ENCODE measurements around the gene EPB41L2. TPM values are rescaled to one million over a fixed set of nuclear protein-coding genes. Genes with fewer than 3 reads are reported as not detected.

EPB41L2 gene
- total and polyA plus RNA-seq, 2 experiments from 2014 or later: 76.2 to 91.7 TPM

DNA sequence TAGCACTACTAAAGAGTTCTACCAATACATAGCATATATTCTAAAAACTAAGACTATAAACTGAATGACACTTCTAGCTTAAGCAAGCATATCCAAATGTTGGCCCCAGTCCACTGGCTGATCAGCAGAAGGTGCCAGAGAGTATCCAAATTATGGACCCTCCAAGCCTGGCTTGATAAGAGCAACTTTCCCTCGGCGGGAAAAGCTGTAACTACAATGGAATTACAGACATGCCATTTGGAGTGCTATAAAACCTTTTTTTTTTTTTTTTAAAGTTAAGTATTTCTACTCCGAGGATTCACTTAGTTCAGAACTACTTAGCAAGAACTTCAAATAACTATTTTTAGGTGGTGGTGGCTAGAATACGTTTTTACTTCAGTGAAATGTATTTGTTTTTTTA, 94.6 kb downstream of the EPB41L2 start:
- no peak overlapping the region for H3K4me3 Mint-ChIP-seq
- 0 out of 2 replicates have a peak overlapping the region, but pooled peaks have one; percentile 9 for H3K4me2 ChIP-seq
- no peak overlapping the region for H3K27ac ChIP-seq (ENCODE audit: low read depth)
- no peaks in the 10 kb centered on the region for H3K9me3 Mint-ChIP-seq
- no peaks in the 10 kb centered on the region for H3K9me2 ChIP-seq (ENCODE audit: insufficient read depth)
- no peaks in the 10 kb centered on the region for H3K27me3 ChIP-seq (ENCODE audit: insufficient read depth)
- no peaks in the 10 kb centered on the region for H4K20me1 ChIP-seq (replicated peaks; ENCODE audit: insufficient read depth)
- ATAC-seq (no peak), DNase-seq (ENCODE audit: low spot score) (peak; percentile 35)
- H3K4me3 ChIP-seq: no peak overlapping the region
- H3K27me3 Mint-ChIP-seq (ENCODE audit: insufficient read depth, low read depth, poor library complexity): peaks cover 7% of the 10 kb centered on the region
- H3K27ac Mint-ChIP-seq: no peak overlapping the region
- no peaks in the 10 kb centered on the region for H3K36me3 ChIP-seq (ENCODE audit: insufficient read depth)
- TF ChIP-seq POLR2AphosphoS5 (IDR thresholded peaks at IDR 0.05; ENCODE audit: low read depth): no peak
- no peak for TF ChIP-seq EZH2 (IDR thresholded peaks at IDR 0.05; ENCODE audit: low read depth, unreplicated experiment)
- no peak for TF ChIP-seq ZNF114 (CRISPR knock-in tag; IDR thresholded peaks at IDR 0.05)
- no peak for TF ChIP-seq EZH2phosphoT487 (IDR thresholded peaks at IDR 0.05; ENCODE audit: unreplicated experiment)
- no peak for TF ChIP-seq STAT1 (IDR thresholded peaks at IDR 0.05; ENCODE audit: unreplicated experiment)
- no peak for TF ChIP-seq ZNF331 (CRISPR knock-in tag; IDR thresholded peaks at IDR 0.05; ENCODE audit: low read depth)
- no peak for TF ChIP-seq ZNF462 (CRISPR knock-in tag; IDR thresholded peaks at IDR 0.05)
- no peak for TF ChIP-seq NANOG (IDR thresholded peaks at IDR 0.05; ENCODE audit: borderline replicate concordance)
- TF ChIP-seq ETS1 (IDR thresholded peaks at IDR 0.05): no peak
- no peak for TF ChIP-seq REST (IDR thresholded peaks at IDR 0.05; ENCODE audit: unreplicated experiment)
- no peak for TF ChIP-seq CREB1 (CRISPR knock-in tag; IDR thresholded peaks at IDR 0.05; ENCODE audit: low read depth)
- TF ChIP-seq JUNB (IDR thresholded peaks at IDR 0.05; ENCODE audit: unreplicated experiment): no peak
- TF ChIP-seq, protein P1, sequence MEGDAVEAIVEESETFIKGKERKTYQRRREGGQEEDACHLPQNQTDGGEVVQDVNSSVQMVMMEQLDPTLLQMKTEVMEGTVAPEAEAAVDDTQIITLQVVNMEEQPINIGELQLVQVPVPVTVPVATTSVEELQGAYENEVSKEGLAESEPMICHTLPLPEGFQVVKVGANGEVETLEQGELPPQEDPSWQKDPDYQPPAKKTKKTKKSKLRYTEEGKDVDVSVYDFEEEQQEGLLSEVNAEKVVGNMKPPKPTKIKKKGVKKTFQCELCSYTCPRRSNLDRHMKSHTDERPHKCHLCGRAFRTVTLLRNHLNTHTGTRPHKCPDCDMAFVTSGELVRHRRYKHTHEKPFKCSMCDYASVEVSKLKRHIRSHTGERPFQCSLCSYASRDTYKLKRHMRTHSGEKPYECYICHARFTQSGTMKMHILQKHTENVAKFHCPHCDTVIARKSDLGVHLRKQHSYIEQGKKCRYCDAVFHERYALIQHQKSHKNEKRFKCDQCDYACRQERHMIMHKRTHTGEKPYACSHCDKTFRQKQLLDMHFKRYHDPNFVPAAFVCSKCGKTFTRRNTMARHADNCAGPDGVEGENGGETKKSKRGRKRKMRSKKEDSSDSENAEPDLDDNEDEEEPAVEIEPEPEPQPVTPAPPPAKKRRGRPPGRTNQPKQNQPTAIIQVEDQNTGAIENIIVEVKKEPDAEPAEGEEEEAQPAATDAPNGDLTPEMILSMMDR (conservative IDR thresholded peaks at IDR 0.05; ENCODE audit: low read depth in 2 of 2): no peak
- peaks cover 39% of the 10 kb centered on the region for H3K4me1 ChIP-seq (ENCODE audit: insufficient read depth)
- no peaks in the 10 kb centered on the region for H3K36me3 Mint-ChIP-seq (ENCODE audit: low read depth)
- H3F3A ChIP-seq (replicated peaks; ENCODE audit: low read depth): no peaks in the 10 kb centered on the region
- H3K4me1 Mint-ChIP-seq: peaks cover 53% of the 10 kb centered on the region
- peaks cover 68% of the 10 kb centered on the region for H3K79me2 ChIP-seq (replicated peaks; ENCODE audit: insufficient read depth)
- no peak overlapping the region for H2AFZ ChIP-seq

Data from GM23338 (cell line).